Esophagus squamous epithelium (tissue), 5 donors: ENCODE data around the gene NENF. TPM values are rescaled to one million over a fixed set of nuclear protein-coding genes. Genes with fewer than 3 reads are reported as not detected.

Experiments used
- DNase-seq: peaks from one replicate; lab custom pipeline; 2025; lab: John Stamatoyannopoulos, UW
- H3K27ac ChIP-seq, 4 donors: fragments of 200-600 bp; sonication (generic); one replicate each; pipeline ENCODE4 v1.5.1; 2016 to 2019; ENCODE audit warnings: mild to moderate bottlenecking in 1 of 4
- H3K27me3 ChIP-seq, 4 donors: fragments of 200-600 bp; sonication (generic); 1 replicate in 3 of 4; 2 replicates in 1 of 4; pipeline versions ENCODE4 v1.5.1 to v1.6.0; 2017 to 2021; ENCODE audit warnings: antibody characterized with exemption in 1 of 4
- H3K36me3 ChIP-seq, 3 donors: fragments of 200-600 bp; sonication (generic); one replicate each; pipeline ENCODE4 v1.5.1; 2016 to 2019
- H3K4me1 ChIP-seq, 3 donors: fragments of 200-600 bp; sonication (generic); one replicate each; pipeline ENCODE4 v1.5.1; 2017 to 2019
- H3K4me3 ChIP-seq, 4 donors: fragments of 200-600 bp; sonication (generic); 1 replicate in 3 of 4; 2 replicates in 1 of 4; pipeline ENCODE4 v1.5.1; 2016 to 2019; ENCODE audit warnings: mild to moderate bottlenecking in 2 of 4, moderate library complexity in 1 of 4
- H3K9me3 ChIP-seq, 3 donors: fragments of 200-600 bp; sonication (generic); one replicate each; pipeline ENCODE4 v1.5.1; 2016 to 2019
- POLR2A ChIP-seq, 4 donors: fragments of 450-650 bp; IDR thresholded peaks; one replicate each; pipeline ENCODE4 v1.6.1; 2017; ENCODE audit warnings: antibody characterized with exemption in 4 of 4, mild to moderate bottlenecking in 4 of 4, moderate library complexity in 3 of 4
- WGBS, 2 donors: methylation state at CpG; one replicate each; pipeline ENCODE4 v1.1.5; 2018; 5-methylcytosine and 5-hydroxymethylcytosine counted together
- intact Hi-C: fragments of 100-400 bp; cut with DNase I; formaldehyde crosslinking; loops from one replicate; pipeline ENCODE4 v1.15.0; 2022
- total RNA-seq, 4 donors: library from RNA; depleted of rRNA; stranded (reverse); fragments of >200 nt; gene quantifications; one replicate each; pipeline ENCODE4 v1.1.0, GENCODE V29; 2016
- TF ChIP-seq, protein P1 (sequence below), 6 experiments: fragments of 450-650 bp in 4 of 6; fragments of 200-600 bp in 2 of 6; sonication (generic) in 2 of 6; IDR thresholded peaks; one replicate each; pipeline ENCODE4 v1.5.1; 2016 to 2019; ENCODE audit warnings: antibody characterized with exemption in 6 of 6, mild to moderate bottlenecking in 4 of 6, moderate library complexity in 4 of 6
- donor health status: DM: yes; HTN: yes; CAD: no.

Gene NENF
- total RNA-seq, 4 donors from 2014 or later: 31.0 to 65.8 (median 42.0) TPM

DNA sequence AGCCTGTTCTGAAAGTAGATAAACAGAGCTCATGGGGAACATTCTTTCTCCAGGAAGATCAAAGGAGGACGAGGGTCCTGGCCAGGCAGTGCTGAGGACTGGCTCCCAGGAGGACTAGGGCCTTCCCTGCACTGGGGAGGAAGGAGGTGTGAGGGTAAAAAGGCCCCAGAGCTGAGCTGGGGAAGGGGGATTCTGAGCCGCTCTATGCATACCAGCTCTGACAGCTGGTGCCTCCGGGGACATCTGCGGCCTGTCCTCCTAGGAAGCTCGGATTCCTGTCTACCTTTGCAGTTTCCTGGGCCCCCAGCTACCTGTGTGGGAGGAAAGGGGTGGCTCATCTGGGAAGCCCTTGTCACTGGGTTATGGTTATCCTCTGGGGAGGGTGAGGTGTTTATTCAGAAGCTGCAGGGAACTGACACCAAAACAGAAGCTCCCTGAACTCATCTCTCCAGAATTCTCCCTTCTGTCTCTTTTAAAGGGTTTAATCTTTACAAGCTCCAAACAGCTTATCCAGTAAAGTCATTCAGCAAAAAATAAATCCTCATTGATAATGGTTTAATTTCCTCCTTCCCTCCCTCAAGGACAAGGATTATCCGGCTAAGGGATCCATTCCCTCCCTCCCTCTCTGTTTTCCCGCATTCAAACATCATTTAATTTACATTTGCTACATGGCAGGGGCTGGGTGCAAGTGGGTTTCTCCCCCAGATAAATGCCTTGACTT, 31.0 kb downstream of the NENF start:
- Histone ChIP-seq H3K9me3 (no peaks in the 10 kb centered on the region), H3K4me1 (peaks cover 0 to 19% (median 0%) of the 10 kb centered on the region in 3 donors), H3K36me3 (no peaks in the 10 kb centered on the region), H3K27me3 (no peaks in the 10 kb centered on the region), H3K27ac (no peak overlapping the region), H3K4me3 (no peak overlapping the region)
- no peak for DNase-seq
- WGBS, 2 donors: 71 to 79% methylated on average over 5 to 7 of the region's 7 CpGs
- no peak for TF ChIP-seq POLR2A (IDR thresholded peaks at IDR 0.05)
- TF ChIP-seq, protein P1, sequence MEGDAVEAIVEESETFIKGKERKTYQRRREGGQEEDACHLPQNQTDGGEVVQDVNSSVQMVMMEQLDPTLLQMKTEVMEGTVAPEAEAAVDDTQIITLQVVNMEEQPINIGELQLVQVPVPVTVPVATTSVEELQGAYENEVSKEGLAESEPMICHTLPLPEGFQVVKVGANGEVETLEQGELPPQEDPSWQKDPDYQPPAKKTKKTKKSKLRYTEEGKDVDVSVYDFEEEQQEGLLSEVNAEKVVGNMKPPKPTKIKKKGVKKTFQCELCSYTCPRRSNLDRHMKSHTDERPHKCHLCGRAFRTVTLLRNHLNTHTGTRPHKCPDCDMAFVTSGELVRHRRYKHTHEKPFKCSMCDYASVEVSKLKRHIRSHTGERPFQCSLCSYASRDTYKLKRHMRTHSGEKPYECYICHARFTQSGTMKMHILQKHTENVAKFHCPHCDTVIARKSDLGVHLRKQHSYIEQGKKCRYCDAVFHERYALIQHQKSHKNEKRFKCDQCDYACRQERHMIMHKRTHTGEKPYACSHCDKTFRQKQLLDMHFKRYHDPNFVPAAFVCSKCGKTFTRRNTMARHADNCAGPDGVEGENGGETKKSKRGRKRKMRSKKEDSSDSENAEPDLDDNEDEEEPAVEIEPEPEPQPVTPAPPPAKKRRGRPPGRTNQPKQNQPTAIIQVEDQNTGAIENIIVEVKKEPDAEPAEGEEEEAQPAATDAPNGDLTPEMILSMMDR (IDR thresholded peaks at IDR 0.05): no peak
- intact Hi-C loops: no loop called here

DNA sequence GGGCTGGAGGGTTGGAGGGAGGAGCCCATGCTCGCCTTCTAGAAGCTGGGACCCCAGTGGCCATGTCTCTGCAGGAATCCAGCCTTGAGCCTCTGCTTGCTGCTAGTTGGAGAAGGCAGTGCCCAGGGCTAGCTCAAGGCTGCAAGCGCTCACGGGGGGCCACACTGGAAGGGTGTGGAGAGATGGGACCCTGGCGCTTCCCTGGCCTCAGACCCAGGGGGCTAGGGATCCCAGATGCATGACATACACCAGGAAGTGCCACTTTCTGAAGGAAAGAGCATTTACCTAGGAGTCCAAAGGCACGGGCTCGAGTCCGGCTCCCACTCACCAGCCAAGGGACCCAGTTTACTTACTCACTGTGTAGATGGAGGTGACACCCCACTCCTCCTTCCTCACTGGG, 32.6 kb downstream of the NENF start:
- no peak for DNase-seq
- H3K27ac ChIP-seq: no peak overlapping the region
- H3K36me3 ChIP-seq: no peaks in the 10 kb centered on the region
- TF ChIP-seq POLR2A (IDR thresholded peaks at IDR 0.05): no peak
- TF ChIP-seq, protein P1 (IDR thresholded peaks at IDR 0.05): no peak
- no peak overlapping the region for H3K4me3 ChIP-seq
- whole genome bisulfite sequencing, 2 donors: 82 to 91% methylated on average over 3 to 6 of the region's 7 CpGs
- peaks cover 0 to 33% (median 11%) of the 10 kb centered on the region in 3 donors for H3K4me1 ChIP-seq
- no peaks in the 10 kb centered on the region for H3K9me3 ChIP-seq
- H3K27me3 ChIP-seq: no peaks in the 10 kb centered on the region
- intact Hi-C loops: no loop called here

DNA sequence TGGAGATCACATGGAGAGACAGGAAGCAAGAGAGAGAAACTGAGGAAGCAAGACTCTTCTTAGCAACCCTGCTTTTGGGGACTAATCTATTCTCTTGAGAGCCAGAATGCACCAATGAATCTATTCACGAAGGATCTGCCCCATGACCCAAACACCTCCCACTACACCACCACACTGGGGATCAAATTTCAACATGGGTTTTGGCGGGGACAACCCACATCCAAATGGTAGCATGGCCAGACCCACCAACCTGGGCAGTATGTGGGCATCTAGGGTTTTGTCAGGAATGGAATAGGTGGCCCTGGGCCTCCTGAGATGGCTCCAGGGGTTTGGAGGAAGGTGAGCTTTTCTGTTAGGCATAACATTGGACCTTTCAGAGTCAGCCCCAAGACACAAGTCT, 33.7 kb downstream of the NENF start:
- Histone ChIP-seq H3K27me3 (no peaks in the 10 kb centered on the region), H3K9me3 (no peaks in the 10 kb centered on the region), H3K36me3 (no peaks in the 10 kb centered on the region), H3K4me3 (no peak overlapping the region), H3K4me1 (peaks cover 0 to 39% (median 15%) of the 10 kb centered on the region in 3 donors), H3K27ac (no peak overlapping the region)
- WGBS, 2 donors: 85 to 89% methylated on average over 2 of the region's 2 CpGs
- no peak for TF ChIP-seq POLR2A (IDR thresholded peaks at IDR 0.05)
- intact Hi-C loops: no loop called here
- DNase-seq: no peak

DNA sequence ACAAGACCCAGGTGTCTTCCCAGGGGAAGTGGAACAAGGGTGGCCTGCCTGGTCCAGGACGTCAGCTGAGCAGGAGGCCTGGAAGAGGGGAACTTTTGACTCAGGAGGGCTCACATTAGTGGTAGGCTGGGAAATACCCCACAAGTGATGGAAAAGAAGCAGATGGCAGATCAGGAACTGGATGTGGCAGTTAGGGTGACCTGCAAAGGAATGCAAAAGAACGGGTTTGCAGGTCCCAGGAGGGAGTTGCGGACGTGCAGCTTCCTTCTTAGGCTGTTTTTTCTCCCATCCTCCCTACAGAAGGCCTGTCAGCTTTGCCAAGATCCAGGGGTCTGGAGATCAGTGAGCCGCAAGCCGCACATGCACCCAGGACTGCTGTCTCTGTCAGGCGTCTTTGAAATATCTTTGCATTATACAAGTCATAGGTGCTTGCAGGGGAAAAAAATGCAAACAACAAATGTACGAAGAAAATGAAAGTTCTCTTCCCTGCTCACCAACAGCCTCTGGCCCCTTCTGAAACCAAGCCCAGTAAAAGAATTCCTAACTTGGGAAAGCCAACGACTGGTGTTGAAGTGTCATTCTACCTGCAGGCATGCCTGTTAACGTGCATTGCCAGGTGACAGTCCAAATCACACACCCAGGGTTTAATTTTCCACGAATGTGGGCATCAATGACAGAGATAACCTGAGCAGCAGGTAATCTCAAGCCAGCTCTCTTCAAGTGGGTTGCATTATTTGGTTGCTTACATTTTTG, 34.4 kb downstream of the NENF start:
- intact Hi-C loops: no loop called here
- 35 to 60% methylated on average over 9 to 10 of the region's 11 CpGs for WGBS, 2 donors
- Histone ChIP-seq H3K4me3 (no peak overlapping the region), H3K36me3 (no peaks in the 10 kb centered on the region), H3K4me1 (peaks cover 0 to 39% (median 15%) of the 10 kb centered on the region in 3 donors), H3K27me3 (no peaks in the 10 kb centered on the region), H3K27ac (no peak overlapping the region), H3K9me3 (no peaks in the 10 kb centered on the region)
- TF ChIP-seq POLR2A (IDR thresholded peaks at IDR 0.05): no peak
- TF ChIP-seq, protein P1 (IDR thresholded peaks at IDR 0.05): no peak
- DNase-seq: no peak

DNA sequence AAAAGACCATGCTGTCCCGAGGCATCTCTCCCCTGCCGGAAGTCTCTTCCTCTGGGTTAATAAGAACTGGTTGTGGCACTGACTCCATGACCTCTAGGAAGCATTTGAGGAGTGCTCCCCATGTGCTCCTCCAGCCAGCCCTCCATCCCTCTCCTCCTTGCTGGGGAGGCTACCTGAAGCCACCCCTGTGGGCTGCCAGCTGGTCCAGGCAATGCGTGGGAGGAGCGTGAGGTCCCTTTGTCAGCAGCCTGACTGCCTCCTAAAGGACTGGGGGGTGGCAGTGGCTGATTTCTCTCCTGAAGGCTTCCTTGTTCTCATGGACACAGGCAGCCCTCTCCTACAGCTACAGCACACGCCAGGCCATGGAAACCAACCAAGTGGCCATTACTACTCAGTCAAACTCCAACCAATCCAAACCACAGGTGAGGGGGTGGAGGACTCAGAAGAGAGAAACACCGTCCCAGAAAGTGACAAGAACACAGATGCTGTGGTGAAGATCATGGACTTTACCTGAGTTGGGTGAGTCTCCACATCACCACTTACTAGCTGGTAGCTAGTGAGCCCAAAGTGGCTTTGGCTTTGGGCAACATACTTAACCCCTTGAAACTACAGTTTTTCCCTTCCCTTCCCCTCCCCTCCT, 35.2 kb downstream of the NENF start:
- Histone ChIP-seq H3K4me3 (no peak overlapping the region), H3K36me3 (no peaks in the 10 kb centered on the region), H3K27ac (peak overlapping the region in 1 of 4 donors; percentile 49), H3K27me3 (no peaks in the 10 kb centered on the region), H3K9me3 (no peaks in the 10 kb centered on the region), H3K4me1 (peaks cover 0 to 39% (median 15%) of the 10 kb centered on the region in 3 donors)
- intact Hi-C loops: no loop called here
- no peak for DNase-seq
- no peak for TF ChIP-seq POLR2A (IDR thresholded peaks at IDR 0.05)
- TF ChIP-seq, protein P1 (IDR thresholded peaks at IDR 0.05): no peak
- WGBS, 2 donors: 77 to 88% methylated on average over 3 to 5 of the region's 6 CpGs
